NT2/D1 (cell line): ENCODE measurements around the gene EIF1AD.
A peak's percentile ranks its signal among the peaks of the same experiment; 100 is the strongest.

Experiments used
- DNase-seq: peaks from one replicate; pipeline ENCODE4 v3.0.0-alpha.2; 2011; ENCODE audit warnings: low read depth, low spot score
- H3K27me3 ChIP-seq: 2 replicates; pipeline ENCODE4 v1.6.0; 2011; ENCODE audit warnings: mild to moderate bottlenecking; ENCODE audit not compliant: insufficient read length, insufficient read depth
- H3K36me3 ChIP-seq: 2 replicates; pipeline ENCODE4 v1.6.1; 2011; ENCODE audit warnings: mild to moderate bottlenecking, low read length, mixed read lengths; ENCODE audit not compliant: insufficient read depth, insufficient read length
- H3K4me1 ChIP-seq: 2 replicates; pipeline ENCODE4 v1.5.1; 2011; ENCODE audit not compliant: insufficient read depth, insufficient read length
- H3K4me3 ChIP-seq: 2 replicates; pipeline ENCODE4 v1.5.1; 2011; ENCODE audit warnings: low read depth; ENCODE audit not compliant: insufficient read length
- H3K9ac ChIP-seq: 2 replicates; pipeline ENCODE4 v1.6.0; 2011; ENCODE audit warnings: low read depth; ENCODE audit not compliant: insufficient read length
- H3K9me3 ChIP-seq: 2 replicates; pipeline ENCODE4 v1.5.1; 2011; ENCODE audit warnings: mild to moderate bottlenecking, low read length; ENCODE audit not compliant: insufficient read depth
- SUZ12 ChIP-seq: IDR thresholded peaks from 2 replicates; pipeline ENCODE4 v1.6.1; 2011; ENCODE audit not compliant: insufficient read length, insufficient read depth; ENCODE audit errors: extremely low read depth
- YY1 ChIP-seq: IDR thresholded peaks from 2 replicates; pipeline ENCODE4 v1.6.1; 2011; ENCODE audit not compliant: insufficient read length, insufficient read depth
- ZNF274 ChIP-seq: IDR thresholded peaks from 2 replicates; pipeline ENCODE4 v1.6.1; 2011; ENCODE audit warnings: mild to moderate bottlenecking, low read depth, low read length

Gene EIF1AD, protein sequence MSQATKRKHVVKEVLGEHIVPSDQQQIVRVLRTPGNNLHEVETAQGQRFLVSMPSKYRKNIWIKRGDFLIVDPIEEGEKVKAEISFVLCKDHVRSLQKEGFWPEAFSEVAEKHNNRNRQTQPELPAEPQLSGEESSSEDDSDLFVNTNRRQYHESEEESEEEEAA

DNA sequence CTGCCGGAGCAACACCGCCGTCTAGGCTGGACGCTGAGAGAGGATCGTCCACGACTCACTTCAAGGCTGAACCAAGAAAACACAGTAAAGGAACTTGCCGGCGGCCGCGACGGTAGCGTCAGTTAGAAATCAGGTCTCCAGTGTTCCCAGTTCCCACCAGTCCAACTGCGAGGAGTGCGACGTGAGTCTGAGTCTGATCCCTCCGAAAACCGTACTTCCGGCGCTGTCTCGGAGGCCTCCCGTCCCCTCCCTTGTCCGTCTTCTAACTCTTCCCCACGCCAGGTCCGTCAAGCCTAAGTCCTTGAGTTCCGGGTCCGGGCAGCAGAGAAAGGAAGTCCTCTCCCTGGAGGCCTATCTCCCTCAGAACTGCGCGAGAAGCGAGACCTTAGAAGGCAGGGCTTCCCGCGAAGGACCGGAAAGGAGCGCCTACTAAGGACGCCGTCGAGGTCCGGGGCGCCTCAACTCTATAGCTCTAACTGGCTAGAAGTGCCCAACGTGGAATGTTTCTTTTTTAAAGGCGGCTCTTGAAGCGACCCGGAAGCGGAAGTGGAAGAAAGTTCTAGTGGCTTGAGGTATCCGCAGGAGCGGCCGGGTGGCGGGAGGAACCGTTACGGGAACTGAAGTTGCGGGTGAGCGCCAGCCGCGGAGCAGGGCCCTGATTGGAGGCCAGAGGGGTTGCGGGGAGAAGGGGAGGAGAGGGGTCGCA is at the start of gene EIF1AD, which contains the start of gene BANF1:
TSS of gene EIF1AD (minus strand) at position 216 of the 706 bp plus-strand sequence. CDS start 1,768 bp downstream, outside the sequence.
TSS of gene BANF1 (plus strand) at position 562 of the 706 bp plus-strand sequence. CDS start 748 bp downstream, outside the sequence.
- no peaks in the 10 kb centered on the region for H3K9me3 ChIP-seq
- DNase-seq = peak; percentile 96
- peak within 1 kb of the TSS; percentile 83 for H3K9ac ChIP-seq
- H3K36me3 ChIP-seq = peaks cover 66% of the 10 kb centered on the region
- H3K4me1 ChIP-seq = peaks cover 4% of the 10 kb centered on the region
- no peaks in the 10 kb centered on the region for H3K27me3 ChIP-seq
- TF ChIP-seq YY1 = peak; percentile 22
- TF ChIP-seq ZNF274 = no peak
- TF ChIP-seq SUZ12 = no peak
- peak within 1 kb of the TSS; percentile 83 for H3K4me3 ChIP-seq

DNA sequence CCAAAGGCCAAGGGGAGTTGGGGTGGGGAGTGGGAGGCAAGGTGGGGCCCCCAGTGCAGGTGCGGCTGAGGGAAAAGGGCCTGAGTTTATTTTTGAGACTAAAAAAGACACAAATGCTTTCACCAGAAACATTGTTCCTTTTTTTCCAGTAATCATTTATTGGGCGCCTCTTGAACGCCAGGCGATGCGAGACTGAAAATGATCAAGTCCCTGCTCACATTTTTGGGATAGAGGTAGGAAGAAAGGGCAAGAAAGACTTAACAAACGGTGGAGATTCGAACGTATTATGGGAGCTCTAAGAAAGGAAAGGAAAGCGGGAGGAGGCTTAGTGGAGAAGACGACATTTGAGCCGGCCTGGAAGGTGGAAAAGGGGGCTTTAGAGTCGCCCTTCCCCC is 49.4 kb upstream of the EIF1AD start:
- TF ChIP-seq ZNF274 (no peak), SUZ12 (no peak), YY1 (no peak)
- Histone ChIP-seq H3K36me3 (peaks cover 30% of the 10 kb centered on the region), H3K4me3 (peak overlapping the region; percentile 93), H3K27me3 (peaks cover 2% of the 10 kb centered on the region), H3K9me3 (no peaks in the 10 kb centered on the region), H3K9ac (peak overlapping the region; percentile 82), H3K4me1 (peaks cover 11% of the 10 kb centered on the region)
- no peak for DNase-seq

GRCh38 chr11:66050581-66051231 is 48.7 kb upstream of the EIF1AD start:
- TF ChIP-seq SUZ12 (no peak), ZNF274 (no peak), YY1 (no peak)
- peaks cover 25% of the 10 kb centered on the region for H3K36me3 ChIP-seq
- no peak for DNase-seq
- H3K9ac ChIP-seq = peak overlapping the region; percentile 82
- no peaks in the 10 kb centered on the region for H3K9me3 ChIP-seq
- peak overlapping the region; percentile 93 for H3K4me3 ChIP-seq
- peaks cover 2% of the 10 kb centered on the region for H3K27me3 ChIP-seq
- H3K4me1 ChIP-seq = peaks cover 11% of the 10 kb centered on the region

GRCh38 chr11:66048547-66049323 is 46.8 kb upstream of the EIF1AD start, which contains the start of gene GAL3ST3:
Gene GAL3ST3, minus strand, starts transcription at chr11:66049161. Its CDS starts 3,746 bp downstream, at chr11:66045415.
- Histone ChIP-seq H3K4me3 (peak within 1 kb of the TSS; percentile 40), H3K9ac (peak within 1 kb of the TSS; percentile 61)
- no peak for DNase-seq

DNA sequence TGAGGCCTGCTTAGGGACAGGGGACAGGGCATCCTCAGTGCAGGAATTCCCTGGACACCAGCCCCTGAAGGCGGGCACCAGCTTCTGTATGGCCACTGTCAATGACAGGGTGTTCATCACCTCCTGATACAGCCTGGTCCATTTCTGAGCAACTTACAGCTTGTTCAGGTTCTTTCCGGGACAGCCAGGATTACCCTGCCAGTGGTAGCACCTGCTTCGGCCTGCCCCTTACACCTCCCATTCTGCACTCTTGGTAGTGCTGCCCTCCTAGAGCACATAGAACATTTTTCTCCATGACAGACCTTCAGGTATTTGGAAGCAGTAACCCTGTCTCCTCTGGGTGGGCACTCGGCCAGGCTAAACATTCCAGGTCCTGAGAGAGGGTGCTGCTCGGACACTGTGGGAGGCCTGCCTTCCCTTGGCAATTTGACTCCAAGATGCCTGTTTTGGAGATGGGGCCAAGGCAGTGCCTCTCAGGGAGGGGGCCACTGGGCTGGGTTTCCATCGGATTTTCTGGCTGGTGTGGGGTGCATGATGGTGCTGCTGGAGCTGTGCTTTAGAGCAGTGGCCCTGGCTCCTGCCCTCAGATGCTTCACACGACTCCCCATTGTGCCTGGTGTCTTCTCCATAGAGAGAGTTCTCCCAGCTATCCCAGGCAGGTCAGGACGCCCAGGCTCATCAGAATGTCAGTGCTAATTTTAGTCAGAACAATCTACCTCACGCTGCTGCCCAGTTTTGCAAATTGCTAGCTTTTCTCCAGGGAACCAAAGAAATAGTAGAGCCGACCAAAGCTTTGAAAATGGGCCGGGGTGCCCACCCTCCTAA is 45.8 kb upstream of the EIF1AD start:
- H3K4me1 ChIP-seq = peaks cover 9% of the 10 kb centered on the region
- H3K9me3 ChIP-seq = no peaks in the 10 kb centered on the region
- DNase-seq = no peak
- H3K36me3 ChIP-seq = peaks cover 3% of the 10 kb centered on the region
- peaks cover 2% of the 10 kb centered on the region for H3K27me3 ChIP-seq
- H3K4me3 ChIP-seq = peak overlapping the region; percentile 27
- TF ChIP-seq SUZ12 (no peak), ZNF274 (no peak), YY1 (no peak)
- no peak overlapping the region for H3K9ac ChIP-seq

More at GRCh38 chr11:66048547-66049323, 46.8 kb upstream of the EIF1AD start, which contains the start of gene GAL3ST3:
- no peaks in the 10 kb centered on the region for H3K9me3 ChIP-seq
- peaks cover 11% of the 10 kb centered on the region for H3K4me1 ChIP-seq
- peaks cover 10% of the 10 kb centered on the region for H3K36me3 ChIP-seq
- TF ChIP-seq SUZ12 (no peak), YY1 (no peak), ZNF274 (no peak)
- peaks cover 2% of the 10 kb centered on the region for H3K27me3 ChIP-seq

DNA sequence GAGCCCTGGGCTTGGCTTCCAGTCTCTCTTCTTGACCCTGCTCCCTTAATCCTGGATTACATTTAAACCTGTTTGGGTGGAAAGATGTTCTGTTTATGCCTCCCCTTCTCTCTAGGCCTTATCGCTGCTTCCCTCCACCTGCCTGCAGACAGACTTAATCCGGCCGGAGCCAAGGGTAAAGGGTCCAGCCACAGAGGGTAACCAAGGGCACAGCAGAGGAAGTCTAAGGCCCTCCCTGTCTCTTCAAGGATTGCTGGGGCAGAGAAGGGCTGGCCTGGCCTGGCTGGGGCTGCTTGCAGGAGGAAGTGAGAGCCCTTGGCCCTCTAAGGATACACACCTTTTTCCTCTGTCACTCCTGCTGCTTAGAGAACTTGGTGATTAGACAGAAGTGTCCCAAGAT is 44.9 kb upstream of the EIF1AD start:
- no peak for DNase-seq

More for the DNA sequence above, 44.9 kb upstream of the EIF1AD start:
- Histone ChIP-seq H3K27me3 (peaks cover 2% of the 10 kb centered on the region), H3K36me3 (peaks cover 3% of the 10 kb centered on the region), H3K9me3 (no peaks in the 10 kb centered on the region), H3K9ac (no peak overlapping the region), H3K4me3 (no peak overlapping the region), H3K4me1 (peaks cover 9% of the 10 kb centered on the region)
- TF ChIP-seq ZNF274 = no peak
- no peak for TF ChIP-seq SUZ12
- TF ChIP-seq YY1 = no peak
